ENCODE data around the gene BACH2.

BACH2 gene

GRCh38 chr6:90124874-90125510 is 171.7 kb downstream of the BACH2 start:
- H3K27ac ChIP-seq (replicated peaks), result no peak overlapping the region
- no peak for TF ChIP-seq POLR2AphosphoS5 (IDR thresholded peaks at IDR 0.05; ENCODE audit: low read depth)
- TF ChIP-seq GABPA (IDR thresholded peaks at IDR 0.05; ENCODE audit: low read depth), result no peak
- TF ChIP-seq CTCF (IDR thresholded peaks at IDR 0.05; ENCODE audit: insufficient read depth, low read length), result no peak
- no peak for TF ChIP-seq REST (IDR thresholded peaks at IDR 0.05; ENCODE audit: insufficient replicate concordance, low read depth)
- TF ChIP-seq SPI1 (IDR thresholded peaks at IDR 0.05; ENCODE audit: borderline replicate concordance, low read depth), result no peak

GRCh38 chr6:90123831-90124230 is 172.8 kb downstream of the BACH2 start:
- H3K27ac ChIP-seq (replicated peaks), result no peak overlapping the region
- TF ChIP-seq CTCF (IDR thresholded peaks at IDR 0.05; ENCODE audit: insufficient read depth, low read length) (no peak), SPI1 (IDR thresholded peaks at IDR 0.05; ENCODE audit: borderline replicate concordance, low read depth) (no peak), REST (IDR thresholded peaks at IDR 0.05; ENCODE audit: insufficient replicate concordance, low read depth) (no peak), POLR2AphosphoS5 (IDR thresholded peaks at IDR 0.05; ENCODE audit: low read depth) (no peak), GABPA (IDR thresholded peaks at IDR 0.05; ENCODE audit: low read depth) (no peak)
- no peak overlapping the region for H3K4me3 ChIP-seq (replicated peaks; ENCODE audit: insufficient read depth, low read length)
- H3K27me3 ChIP-seq (ENCODE audit: insufficient read depth, poor library complexity, severe bottlenecking), result no peaks in the 10 kb centered on the region
- no peak for DNase-seq (ENCODE audit: low read depth in 1 of 2, low spot score in 1 of 2)

More at GRCh38 chr6:90124874-90125510, 171.7 kb downstream of the BACH2 start:
- DNase-seq (ENCODE audit: low read depth in 1 of 2, low spot score in 1 of 2), result no peak
- no peaks in the 10 kb centered on the region for H3K27me3 ChIP-seq (ENCODE audit: insufficient read depth, poor library complexity, severe bottlenecking)
- H3K4me3 ChIP-seq (replicated peaks; ENCODE audit: insufficient read depth, low read length), result no peak overlapping the region

GRCh38 chr6:90121982-90122381 is 174.7 kb downstream of the BACH2 start:
- no peak overlapping the region for H3K4me3 ChIP-seq (replicated peaks; ENCODE audit: insufficient read depth, low read length)
- no peak for DNase-seq (ENCODE audit: low read depth in 1 of 2, low spot score in 1 of 2)
- no peak overlapping the region for H3K27ac ChIP-seq (replicated peaks)
- no peaks in the 10 kb centered on the region for H3K27me3 ChIP-seq (ENCODE audit: insufficient read depth, poor library complexity, severe bottlenecking)
- no peak for TF ChIP-seq REST (IDR thresholded peaks at IDR 0.05; ENCODE audit: insufficient replicate concordance, low read depth)
- TF ChIP-seq POLR2AphosphoS5 (IDR thresholded peaks at IDR 0.05; ENCODE audit: low read depth), result no peak
- no peak for TF ChIP-seq CTCF (IDR thresholded peaks at IDR 0.05; ENCODE audit: insufficient read depth, low read length)
- no peak for TF ChIP-seq SPI1 (IDR thresholded peaks at IDR 0.05; ENCODE audit: borderline replicate concordance, low read depth)
- TF ChIP-seq GABPA (IDR thresholded peaks at IDR 0.05; ENCODE audit: low read depth), result no peak
